ENCODE results near the gene CRHR1.

CRHR1 gene

DNA sequence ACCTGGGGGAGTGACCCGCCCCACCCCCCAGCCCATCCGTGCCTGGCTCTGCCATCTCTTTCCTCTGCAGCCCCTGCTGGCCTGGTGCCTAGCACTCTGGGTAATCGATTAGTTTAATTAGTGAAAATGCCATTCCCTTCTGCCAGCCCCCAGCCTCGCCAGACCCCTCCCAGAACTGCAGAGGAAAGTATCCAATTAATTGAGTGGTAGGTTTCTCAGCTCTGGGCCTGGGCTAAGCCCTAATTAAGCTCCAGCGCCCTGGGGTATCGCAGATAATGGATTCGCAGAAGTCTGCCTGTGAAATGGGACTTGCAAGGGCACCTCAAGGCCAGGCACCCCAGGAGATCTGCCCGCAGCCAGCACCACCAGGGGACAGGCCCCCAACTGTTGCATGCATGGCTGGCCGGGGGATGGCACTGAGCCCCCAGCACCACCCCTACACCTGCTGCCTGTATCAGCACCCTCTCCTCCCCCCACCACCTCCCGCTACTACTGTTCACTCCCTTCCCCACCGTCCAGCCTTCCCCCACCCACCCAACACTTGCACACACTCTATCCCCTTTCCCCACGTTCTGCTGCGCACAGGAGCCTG, 40.9 kb downstream of the CRHR1 start:
- no peak for DNase-seq

DNA sequence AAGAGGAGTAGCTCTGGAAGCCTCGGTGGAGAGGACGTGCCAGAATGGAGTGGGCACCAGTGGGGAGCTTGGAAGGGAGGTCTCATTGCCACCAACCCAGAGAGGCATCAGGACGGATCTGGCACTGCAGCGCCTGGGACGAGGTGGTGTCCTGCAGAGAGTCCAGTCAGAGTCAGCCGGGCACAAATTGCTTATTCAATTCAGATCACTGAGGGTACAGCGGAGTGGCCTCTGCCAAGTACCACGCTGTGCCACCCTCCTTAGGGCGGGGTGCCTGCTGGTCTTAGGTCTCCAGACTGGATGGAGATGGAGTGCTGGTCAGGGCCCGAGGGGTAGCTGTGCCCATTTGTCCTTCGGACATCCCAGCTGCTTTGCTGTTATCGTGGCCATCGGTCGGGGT, 41.7 kb downstream of the CRHR1 start:
- DNase-seq: no peak

DNA sequence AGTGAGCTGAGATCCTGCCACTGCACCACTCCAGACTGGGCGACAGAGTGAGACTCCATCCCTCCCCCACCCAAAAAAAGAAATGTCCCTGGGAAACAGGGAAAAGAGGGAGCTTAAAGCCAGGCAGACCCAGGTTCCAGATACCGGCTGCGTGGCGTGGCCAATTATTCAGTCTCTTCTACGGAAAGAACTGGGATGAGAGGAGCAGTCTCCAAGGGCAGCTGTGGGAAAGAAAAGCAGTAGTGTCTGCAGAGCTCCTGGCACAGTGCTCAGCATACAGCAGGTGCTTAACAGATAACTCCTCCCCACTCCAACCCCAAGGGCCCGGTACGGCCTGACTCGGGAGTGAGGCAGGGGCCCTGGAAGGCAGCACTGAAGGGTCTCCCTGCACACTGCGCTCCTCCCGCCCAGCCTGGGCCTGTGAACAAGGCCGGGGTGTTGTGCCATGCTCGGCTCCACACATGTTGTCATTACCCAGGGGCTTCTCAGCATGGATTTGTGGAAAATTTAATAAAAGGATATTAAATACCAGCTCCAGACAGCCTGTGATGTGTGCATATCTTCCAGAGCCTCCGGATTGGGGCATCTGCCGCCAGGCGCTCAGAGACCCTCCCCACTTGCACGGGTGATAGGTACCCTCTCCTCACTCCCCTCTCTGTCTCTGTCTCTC, 42.9 kb downstream of the CRHR1 start:
- no peak for DNase-seq

DNA sequence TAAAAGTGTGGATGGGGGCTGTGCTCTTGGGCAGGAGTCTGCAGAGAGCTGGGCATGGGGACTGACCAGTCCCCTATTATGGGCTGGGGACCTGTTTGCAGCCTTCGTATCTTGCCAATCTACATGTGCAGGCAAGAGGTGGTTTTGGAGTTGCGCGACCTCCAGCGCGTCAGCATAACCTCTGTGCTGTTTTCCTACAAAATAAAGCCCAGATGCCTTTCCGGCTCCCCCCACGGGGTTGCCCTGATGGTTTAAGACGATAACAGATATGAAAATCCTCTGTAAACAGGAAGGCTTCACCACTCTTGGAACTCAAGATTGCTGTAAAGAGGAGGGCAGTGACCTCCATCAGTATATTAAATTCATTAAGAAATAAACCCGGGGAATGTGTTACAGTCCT, 44.1 kb downstream of the CRHR1 start:
- no peak for DNase-seq

DNA sequence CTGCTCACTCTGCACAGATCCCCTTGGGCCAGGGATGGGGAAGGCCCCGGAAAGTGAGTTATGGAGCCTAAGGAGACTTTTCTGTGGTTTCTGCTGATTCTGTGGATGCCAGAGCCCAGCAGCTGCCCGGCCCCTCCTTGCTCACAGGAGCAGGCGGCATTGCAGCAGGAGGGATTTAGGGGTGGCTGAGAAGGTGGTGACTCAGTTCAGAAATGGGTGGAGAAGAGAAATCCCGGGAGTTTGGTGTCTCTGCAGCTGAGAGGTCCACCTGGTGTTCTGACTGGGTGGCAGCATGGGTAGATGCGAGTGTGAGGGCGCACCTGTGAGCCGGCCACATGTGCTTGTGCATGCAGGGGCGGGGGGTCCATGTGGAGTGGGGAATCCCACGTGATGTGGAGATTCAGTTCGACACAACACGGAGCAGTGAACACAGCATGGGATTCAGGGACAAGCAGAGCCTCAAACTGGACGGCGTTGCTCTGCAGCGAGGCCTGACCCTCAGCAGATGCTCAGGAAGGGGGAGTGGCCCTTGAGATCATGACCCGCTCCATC, 44.5 kb downstream of the CRHR1 start:
- no peak for DNase-seq

DNA sequence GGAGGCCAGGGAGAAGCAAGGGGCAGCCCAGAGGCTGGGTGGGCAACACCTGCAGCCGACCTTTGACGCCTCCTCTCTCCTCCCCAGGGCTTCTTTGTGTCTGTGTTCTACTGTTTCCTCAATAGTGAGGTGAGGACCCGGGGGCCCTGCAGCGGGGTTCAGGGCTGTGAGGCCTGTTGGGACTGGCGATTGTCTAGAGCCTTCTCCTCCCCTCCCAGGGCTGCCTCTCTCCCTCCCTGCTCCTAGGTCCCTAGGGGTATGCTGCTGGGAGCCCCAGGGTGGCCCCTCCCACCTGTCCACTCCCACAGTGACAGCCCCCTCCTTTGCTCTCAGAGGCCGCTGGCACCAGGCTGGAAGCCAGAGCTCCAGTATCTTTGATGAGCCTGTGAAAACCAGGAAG, 49.8 kb downstream of the CRHR1 start:
- no peak for DNase-seq

DNA sequence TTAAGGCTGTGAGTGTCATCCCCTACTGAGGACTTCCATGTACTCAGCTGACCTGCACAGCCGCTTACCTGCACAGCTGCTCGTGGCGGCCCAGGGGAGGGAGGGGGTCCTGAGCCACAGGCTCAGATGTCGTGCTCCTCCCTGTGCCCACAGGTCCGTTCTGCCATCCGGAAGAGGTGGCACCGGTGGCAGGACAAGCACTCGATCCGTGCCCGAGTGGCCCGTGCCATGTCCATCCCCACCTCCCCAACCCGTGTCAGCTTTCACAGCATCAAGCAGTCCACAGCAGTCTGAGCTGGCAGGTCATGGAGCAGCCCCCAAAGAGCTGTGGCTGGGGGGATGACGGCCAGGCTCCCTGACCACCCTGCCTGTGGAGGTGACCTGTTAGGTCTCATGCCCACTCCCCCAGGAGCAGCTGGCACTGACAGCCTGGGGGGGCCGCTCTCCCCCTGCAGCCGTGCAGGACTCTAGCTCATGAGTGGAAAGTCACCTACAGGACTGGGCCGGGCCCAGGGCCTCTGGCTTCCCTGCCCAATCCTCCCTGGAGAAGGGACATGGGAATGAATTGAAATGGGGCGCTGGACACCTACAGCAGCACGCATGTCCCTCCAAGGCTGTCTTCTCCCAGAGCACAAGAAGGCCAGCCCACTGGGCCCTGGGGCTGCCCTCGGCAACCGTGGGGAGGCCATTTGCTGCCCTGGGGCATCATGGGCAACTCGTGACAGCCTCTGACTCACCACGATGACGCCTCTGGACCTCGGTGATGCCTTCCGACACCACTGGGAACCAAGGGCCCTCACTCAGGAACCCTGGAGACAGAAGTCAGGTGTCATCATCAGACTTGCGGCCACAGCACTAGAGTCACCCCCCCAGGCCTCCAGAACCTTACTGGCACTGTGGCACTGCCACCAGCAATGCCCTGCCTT, 50.6 kb downstream of the CRHR1 start:
- no peak for DNase-seq

DNA sequence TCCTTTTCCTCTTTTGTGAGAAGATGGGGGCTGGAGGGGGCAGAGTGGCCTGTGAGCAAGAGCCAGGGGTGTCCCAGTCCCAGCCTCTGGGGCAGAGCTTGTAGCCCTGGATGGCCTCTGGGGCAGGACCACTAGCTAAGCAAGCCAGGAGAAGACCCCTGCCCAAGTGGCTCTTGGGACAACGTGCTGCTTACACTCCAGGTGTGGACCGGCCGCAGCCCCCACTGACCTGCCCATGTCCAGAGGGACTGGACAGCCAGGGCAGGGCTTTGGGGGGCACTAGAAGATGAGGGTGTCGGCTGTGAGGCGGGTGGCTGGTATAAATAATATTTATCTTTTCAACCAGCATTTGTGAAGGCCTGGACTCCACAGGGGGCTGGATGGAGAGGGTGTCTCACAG, 51.4 kb downstream of the CRHR1 start:
- DNase-seq: no peak

DNA sequence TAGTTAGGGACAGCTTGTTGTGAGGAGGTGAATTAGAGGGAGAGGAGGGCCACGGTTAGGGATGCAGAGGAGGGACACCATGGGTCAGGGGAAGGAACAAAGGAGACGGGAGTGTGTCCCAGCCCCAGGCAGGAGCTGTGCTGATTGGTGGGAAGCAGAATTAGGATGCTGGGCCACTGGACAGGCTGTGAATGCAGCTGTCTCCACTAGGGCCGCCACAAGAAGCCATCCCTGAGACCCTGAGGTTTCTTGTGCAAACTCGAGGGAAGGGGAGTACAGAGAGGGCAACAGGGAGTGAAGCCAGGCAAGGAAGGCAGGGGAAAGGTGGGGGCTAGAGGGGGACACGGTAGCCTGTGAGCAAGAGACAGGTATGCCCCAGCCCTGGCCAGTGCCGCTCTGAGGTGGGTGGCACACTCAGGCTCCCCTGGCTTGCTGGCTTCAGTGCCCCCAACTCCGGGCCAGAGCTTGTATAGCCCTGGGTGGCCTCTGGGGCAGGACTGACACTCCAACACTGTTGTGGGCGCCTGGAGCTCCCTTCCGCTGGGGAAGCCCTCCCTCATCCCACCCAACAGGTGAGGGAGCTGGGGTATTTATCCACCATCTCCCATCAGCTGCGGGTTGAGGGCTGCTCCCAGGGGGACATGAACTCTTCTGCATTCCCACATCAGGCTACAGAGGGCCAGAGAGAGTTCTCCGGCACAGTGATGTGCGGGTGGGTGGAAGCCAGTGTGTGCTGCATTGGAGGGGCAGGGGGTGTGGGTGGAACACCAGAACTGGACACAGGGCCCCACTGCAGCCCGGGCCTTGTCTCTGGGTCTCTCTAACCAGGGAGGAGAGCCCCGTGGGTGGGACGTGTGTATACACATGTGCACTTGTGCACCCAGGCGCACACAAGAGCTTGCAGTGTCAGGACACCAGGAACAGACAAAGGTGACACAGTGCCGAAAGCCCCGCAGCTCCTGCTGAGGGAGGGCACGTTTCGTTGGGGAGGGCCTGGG, 52.2 kb downstream of the CRHR1 start:
- no peak for DNase-seq

DNA sequence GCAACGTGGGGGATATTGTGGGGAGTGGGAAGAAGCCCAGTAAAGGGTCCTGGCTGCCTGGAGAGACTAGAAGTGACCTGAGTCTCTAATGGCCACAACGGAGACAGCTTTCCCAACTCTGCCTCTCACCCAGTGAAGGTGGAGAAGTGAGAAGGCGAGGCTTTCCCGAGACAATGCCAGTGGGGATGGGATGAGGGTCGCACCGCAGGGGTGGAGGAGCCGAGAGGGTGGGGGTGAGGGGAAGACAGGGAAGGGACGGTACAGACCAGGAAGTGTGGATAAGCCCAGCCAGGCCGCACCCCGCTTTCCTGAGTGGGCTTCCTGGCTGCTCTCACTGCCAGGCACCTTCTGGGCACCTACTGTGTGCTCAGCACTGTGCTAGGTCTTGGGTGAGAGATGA, 53.1 kb downstream of the CRHR1 start:
- DNase-seq: no peak

DNA sequence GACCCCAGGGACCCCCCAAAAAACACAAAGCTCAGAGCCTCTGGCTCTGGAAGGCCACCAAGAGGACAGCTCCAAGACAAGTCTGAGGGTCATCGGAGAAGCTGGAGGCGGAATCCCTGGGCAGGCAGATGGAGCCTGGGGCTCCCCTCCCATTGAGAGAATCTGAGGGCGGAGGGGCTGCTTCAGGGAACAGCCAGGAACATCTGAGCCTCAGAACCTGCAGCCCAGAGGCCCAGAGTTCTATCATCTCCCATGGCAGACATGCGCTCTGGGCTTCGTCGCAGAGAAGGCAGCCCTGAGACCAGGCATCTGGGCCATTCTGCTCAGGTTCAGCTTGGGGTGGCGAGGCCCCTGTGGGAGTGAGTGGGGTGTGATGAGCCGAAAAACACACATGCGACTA, 53.5 kb downstream of the CRHR1 start:
- no peak for DNase-seq

DNA sequence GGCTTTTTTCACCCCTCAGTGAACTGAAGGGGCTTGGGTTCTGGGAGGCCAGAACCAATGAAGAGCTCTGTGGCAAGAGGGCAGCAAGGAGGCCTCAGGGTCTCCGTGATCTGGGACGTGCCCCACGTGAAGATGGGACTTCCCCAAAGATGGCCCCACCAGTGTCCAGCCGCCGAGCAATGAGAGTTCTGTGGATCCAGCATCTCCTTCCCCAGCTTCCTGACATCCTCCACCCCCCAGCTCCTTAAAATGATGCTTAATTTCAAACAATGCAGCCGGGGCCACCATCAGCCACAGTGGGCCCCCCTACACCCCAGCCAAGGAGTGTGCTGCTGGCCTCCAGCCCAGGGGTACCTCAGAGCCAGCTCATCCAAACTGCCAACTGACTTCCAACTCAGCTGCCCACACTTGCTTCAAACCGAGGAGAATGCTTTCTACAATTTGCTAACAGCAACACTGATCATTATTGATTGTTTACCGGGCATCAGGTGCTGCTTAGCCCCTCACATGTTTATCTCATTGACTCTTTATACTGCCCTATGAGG, 54.7 kb downstream of the CRHR1 start:
- no peak for DNase-seq

DNA sequence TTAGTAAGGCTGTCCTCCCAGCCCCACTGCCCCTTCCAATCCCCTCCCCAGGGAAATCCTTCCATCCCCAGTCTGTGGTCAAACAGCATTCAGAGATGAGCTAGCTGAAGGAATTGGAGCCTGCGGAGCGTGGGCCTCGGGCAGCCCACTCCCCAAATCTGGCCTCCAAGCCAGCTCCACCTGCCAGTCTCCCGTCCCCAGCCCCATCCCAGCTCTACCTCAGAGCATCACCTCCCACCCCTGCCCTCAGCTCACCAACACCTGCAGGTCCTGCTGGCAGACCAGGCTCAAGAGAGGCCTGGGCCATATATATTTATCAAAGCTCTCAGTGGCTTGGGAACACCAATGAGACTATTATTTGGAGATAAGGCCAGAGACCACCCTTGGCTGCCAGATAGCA, 55.3 kb downstream of the CRHR1 start:
- DNase-seq: no peak

DNA sequence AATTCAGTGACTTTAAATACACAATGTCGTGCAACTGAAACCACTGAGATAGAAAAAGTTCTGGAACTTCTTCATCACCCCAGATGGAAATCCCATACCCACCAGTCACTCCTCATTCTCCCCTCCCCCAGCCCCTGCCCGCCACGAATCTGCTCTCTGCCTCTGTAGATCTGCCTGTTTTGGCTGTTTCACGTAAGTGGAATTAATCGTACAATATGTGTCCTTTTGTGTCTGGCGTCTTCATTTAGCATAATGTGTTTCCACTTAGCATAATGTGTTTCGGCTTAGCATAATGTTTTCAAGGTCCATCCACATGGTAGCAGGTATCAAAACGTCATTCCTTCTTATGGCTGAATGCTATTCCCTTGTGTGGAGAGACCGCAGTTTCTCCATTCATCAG, 57.1 kb downstream of the CRHR1 start:
- no peak for DNase-seq

DNA sequence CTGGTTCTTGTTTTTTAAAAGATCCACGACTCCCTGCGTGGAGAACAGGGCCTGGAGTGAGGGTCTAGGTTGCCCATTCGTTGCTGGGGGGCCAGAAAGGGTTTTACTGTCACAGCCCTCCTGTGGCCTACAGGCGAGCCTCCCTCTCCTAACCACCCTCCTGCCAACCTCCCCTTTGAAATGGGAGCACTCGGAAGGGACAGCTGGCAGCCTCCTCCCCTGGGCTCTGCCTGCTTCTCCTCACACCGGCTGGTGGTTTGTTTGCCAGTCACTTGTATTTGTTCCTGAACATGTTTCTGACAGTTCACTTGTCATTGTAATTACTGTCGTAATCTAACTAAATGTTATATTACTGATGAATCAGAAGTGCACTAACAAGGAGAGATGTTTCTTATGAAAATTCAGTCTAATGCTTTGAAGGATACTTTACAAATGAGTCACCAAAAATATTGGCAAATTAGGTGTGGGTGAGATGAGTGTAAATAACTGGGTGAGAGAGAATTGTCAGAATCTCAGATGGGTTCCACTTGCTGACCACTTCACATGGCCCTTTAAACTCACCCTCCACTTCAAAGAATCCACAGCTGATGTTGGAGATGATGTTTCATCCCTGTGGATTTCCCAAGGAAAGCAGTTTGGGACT, 57.9 kb downstream of the CRHR1 start:
- no peak for DNase-seq

DNA sequence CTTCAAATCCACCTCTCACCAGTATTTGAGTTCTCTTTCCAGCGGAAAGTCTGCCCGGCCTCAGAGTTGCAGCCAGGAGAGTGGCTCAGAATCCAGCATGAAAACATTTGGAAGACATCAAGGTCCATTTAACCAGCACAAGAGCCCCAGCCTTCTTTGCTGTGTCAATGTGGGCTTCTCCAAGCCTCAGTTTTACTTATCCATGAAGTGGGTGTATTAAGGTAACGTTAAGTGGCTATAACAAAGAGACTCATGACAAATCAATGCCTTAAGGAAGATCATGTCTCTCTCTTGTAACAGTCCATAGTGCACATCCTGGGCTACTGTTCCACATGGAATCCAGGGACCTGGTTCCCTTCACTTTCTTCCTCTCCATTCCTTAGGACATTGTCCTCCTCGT, 59.6 kb downstream of the CRHR1 start:
- no peak for DNase-seq

DNA sequence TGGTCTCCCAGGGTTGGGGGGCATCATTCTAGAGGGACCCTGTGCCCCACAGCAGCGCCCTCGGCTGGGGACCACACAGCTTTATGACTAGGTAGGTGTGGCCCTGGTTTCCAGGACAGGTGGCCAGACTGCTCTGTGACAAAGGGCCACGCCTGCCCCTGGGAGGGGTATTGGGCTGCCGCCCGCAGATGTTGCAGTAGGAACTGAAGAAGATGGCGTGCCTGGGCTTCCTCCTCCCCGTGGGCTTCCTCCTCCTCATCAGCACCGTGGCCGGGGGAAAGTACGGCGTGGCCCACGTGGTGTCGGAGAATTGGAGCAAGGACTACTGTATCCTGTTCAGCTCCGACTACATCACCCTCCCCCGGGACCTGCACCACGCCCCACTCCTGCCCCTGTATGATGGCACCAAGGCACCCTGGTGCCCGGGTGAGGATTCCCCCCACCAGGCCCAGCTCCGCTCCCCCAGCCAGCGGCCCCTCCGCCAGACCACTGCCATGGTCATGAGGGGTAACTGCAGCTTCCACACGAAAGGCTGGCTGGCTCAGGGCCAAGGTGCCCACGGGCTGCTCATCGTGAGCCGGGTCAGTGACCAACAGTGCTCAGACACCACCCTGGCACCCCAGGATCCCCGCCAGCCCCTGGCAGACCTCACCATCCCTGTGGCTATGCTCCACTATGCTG, 60.7 kb downstream of the CRHR1 start, which contains the start of gene SPPL2C:
SPPL2C (plus strand) TSS at position 187 of the 681 bp plus-strand sequence; CDS start at position 213, 26 bp downstream.
- DNase-seq: no peak

DNA sequence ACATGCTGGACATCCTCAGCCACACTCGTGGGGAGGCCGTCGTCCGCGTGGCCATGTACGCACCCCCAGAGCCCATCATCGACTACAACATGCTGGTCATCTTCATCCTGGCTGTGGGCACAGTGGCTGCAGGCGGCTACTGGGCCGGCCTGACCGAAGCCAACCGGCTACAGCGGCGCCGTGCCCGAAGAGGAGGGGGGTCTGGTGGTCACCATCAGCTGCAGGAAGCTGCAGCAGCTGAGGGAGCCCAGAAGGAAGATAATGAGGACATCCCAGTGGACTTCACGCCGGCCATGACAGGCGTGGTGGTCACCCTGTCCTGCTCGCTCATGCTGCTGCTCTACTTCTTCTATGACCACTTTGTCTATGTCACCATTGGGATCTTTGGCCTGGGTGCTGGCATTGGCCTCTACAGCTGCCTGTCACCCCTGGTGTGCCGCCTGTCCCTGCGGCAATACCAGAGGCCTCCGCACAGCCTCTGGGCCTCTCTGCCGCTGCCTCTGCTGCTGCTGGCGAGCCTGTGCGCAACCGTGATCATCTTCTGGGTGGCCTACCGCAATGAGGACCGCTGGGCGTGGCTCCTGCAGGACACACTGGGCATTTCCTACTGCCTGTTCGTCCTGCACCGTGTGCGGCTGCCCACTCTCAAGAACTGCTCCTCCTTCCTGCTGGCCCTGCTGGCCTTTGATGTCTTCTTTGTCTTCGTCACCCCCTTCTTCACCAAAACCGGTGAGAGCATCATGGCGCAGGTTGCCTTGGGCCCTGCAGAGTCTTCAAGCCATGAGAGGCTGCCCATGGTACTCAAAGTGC, 61.5 kb downstream of the CRHR1 start:
- no peak for DNase-seq

DNA sequence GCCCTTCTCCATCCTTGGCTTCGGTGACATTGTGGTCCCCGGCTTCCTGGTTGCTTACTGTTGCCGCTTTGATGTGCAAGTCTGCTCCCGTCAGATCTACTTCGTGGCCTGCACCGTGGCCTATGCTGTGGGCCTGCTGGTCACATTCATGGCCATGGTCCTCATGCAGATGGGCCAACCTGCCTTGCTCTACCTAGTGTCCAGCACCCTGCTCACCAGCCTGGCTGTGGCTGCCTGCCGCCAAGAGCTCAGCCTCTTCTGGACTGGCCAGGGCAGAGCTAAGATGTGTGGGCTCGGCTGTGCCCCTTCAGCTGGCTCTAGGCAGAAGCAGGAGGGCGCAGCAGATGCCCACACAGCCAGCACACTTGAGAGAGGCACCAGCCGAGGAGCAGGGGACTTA, 62.1 kb downstream of the CRHR1 start:
- no peak for DNase-seq

DNA sequence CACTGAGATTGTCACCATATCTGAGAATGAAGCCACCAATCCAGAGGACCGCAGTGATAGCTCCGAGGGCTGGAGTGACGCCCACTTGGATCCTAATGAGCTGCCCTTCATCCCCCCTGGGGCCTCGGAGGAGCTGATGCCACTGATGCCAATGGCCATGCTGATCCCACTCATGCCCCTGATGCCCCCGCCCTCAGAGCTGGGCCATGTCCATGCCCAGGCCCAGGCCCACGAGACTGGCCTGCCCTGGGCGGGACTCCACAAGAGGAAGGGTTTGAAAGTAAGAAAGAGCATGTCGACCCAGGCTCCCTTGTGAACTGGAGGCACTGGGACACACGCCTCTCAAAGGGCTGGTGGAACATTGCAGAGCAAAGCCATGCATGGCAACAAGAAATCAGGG, 62.5 kb downstream of the CRHR1 start:
- DNase-seq: no peak

Measured in activated CD4-positive, alpha-beta T cell treated with anti-CD3 and anti-CD28 coated beads, Interleukin-2, amount 50 U/mL, for 1 hour (primary cell).